Body of pancreas (tissue), 4 donors: ENCODE results near the gene PRODH2. TPM values are rescaled to one million over a fixed set of nuclear protein-coding genes. Genes with fewer than 3 reads are reported as not detected.

ENCODE experiments used
- ATAC-seq: fragments of 150-250 bp; one replicate; pipeline ENCODE4 v1.9.1; 2016
- DNase-seq, 4 donors: peaks; one replicate each; pipeline ENCODE4 v3.0.0-alpha.2; 2019
- H3K27ac ChIP-seq, 4 donors: fragments of 200-600 bp; sonication (generic); 1 replicate in 3 of 4; 2 replicates in 1 of 4; pipeline versions ENCODE4 v1.5.1 to v1.6.1; 2016 to 2019; ENCODE audit warnings: mild to moderate bottlenecking in 1 of 4, mixed read lengths in 1 of 4, moderate library complexity in 1 of 4
- H3K27me3 ChIP-seq, 2 donors: fragments of 200-600 bp; sonication (generic); one replicate each; pipeline ENCODE4 v1.6.0; 2016; ENCODE audit warnings: mild to moderate bottlenecking in 1 of 2
- H3K36me3 ChIP-seq, 2 donors: fragments of 200-600 bp; sonication (generic); replicated peaks in 1 of 2; 2 replicates each; pipeline ENCODE4 v1.5.1; 2016; ENCODE audit warnings: low read depth in 2 of 2; ENCODE audit not compliant: insufficient read depth in 1 of 2
- H3K4me1 ChIP-seq: fragments of 200-600 bp; sonication (generic); one replicate; pipeline ENCODE4 v1.6.0; 2016
- H3K4me3 ChIP-seq, 2 donors: fragments of 200-600 bp; sonication (generic); 1 replicate in 1 of 2; 2 replicates in 1 of 2; pipeline ENCODE4 v1.5.1; 2016 to 2019
- H3K9me3 ChIP-seq, 3 donors: fragments of 200-600 bp; sonication (generic); 1 replicate in 2 of 3; 2 replicates in 1 of 3; pipeline ENCODE4 v1.5.1; 2016
- CTCF ChIP-seq, 7 experiments: fragments of 450-650 bp in 4 of 7; fragments of 200-600 bp in 3 of 7; sonication (generic) in 3 of 7; IDR thresholded peaks; one replicate each; pipeline ENCODE4 v1.5.1; 2016 to 2019; ENCODE audit warnings: antibody characterized with exemption in 7 of 7
- POLR2A ChIP-seq, 3 donors: fragments of 450-650 bp; IDR thresholded peaks; one replicate each; pipeline ENCODE4 v1.6.1; 2016; ENCODE audit warnings: antibody characterized with exemption in 3 of 3, mild to moderate bottlenecking in 2 of 3
- WGBS, 2 donors: methylation state at CpG; one replicate each; pipeline ENCODE4 v1.1.5; 2017; 5-methylcytosine and 5-hydroxymethylcytosine counted together
- intact Hi-C: fragments of 100-400 bp; cut with DNase I; formaldehyde crosslinking; loops from one replicate; pipeline ENCODE4 v1.15.1; 2023
- total RNA-seq, 2 donors: library from RNA; depleted of rRNA; stranded (reverse); fragments of >200 nt; gene quantifications; one replicate each; pipeline ENCODE4 v1.1.0, GENCODE V29; 2016

PRODH2 gene, protein sequence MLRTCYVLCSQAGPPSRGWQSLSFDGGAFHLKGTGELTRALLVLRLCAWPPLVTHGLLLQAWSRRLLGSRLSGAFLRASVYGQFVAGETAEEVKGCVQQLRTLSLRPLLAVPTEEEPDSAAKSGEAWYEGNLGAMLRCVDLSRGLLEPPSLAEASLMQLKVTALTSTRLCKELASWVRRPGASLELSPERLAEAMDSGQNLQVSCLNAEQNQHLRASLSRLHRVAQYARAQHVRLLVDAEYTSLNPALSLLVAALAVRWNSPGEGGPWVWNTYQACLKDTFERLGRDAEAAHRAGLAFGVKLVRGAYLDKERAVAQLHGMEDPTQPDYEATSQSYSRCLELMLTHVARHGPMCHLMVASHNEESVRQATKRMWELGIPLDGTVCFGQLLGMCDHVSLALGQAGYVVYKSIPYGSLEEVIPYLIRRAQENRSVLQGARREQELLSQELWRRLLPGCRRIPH
- total RNA-seq = 1 to 10 TPM in 1 of 2 donors, under 1 TPM in 1; 0.99 to 3.9 TPM

- H3K4me1 ChIP-seq = peaks cover 8% of the 10 kb centered on the region
- 27 to 65% methylated on average over 4 to 26 of the region's 26 CpGs for WGBS, 2 donors
- no peaks in the 10 kb centered on the region for H3K36me3 ChIP-seq
- ATAC-seq (no peak), DNase-seq (no peak)
- H3K27ac ChIP-seq = no peak within 1 kb of the TSS
- intact Hi-C loops = no loop called here
- H3K9me3 ChIP-seq = no peaks in the 10 kb centered on the region
- TF ChIP-seq POLR2A (IDR thresholded peaks at IDR 0.05) (no peak), CTCF (IDR thresholded peaks at IDR 0.05) (no peak)
- no peak within 1 kb of the TSS for H3K4me3 ChIP-seq
- no peaks in the 10 kb centered on the region for H3K27me3 ChIP-seq
These were observed at the start of gene PRODH2 for GRCh38 chr19:35812220-35813042. Gene PRODH2, minus strand, starts transcription at chr19:35812845. Its CDS starts 40 bp downstream, at chr19:35812805.

DNA sequence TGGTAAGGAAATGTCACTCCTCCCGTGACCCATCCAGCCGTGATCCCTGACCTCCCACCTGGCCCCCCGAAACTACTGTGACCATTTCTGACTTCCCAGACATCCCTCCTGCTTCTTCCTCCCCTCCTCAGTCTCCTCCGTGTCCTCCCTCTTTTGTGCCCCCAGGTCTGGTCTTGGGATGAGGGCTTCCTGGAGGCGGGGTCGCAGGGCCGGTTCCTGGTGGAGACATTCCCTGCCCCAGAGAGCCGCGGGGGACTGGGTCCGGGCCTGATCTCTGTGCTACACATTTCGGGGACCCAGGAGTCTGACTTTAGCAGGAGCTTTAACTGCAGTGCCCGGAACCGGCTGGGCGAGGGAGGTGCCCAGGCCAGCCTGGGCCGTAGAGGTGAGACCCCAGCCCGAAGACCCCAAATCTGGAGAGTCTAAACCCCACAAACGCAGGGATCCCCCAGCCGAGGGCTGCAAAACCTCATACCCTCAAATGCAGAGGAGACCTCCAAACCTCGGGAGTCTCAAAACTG lies 49.1 kb upstream of the PRODH2 start:
- peaks cover 39% of the 10 kb centered on the region for H3K4me1 ChIP-seq
- H3K36me3 ChIP-seq = peaks cover 0 to 5% of the 10 kb centered on the region in 2 donors
- ATAC-seq = no peak
- 63 to 70% methylated on average over 13 to 19 of the region's 19 CpGs for WGBS, 2 donors
- TF ChIP-seq POLR2A (IDR thresholded peaks at IDR 0.05) (no peak), CTCF (IDR thresholded peaks at IDR 0.05) (no peak)
- intact Hi-C loops = no loop called here
- no peak overlapping the region for H3K4me3 ChIP-seq
- peak overlapping the region in 1 of 4 donors; percentile 34 for H3K27ac ChIP-seq
- no peaks in the 10 kb centered on the region for H3K9me3 ChIP-seq
- H3K27me3 ChIP-seq = no peaks in the 10 kb centered on the region
- no peak for DNase-seq

DNA sequence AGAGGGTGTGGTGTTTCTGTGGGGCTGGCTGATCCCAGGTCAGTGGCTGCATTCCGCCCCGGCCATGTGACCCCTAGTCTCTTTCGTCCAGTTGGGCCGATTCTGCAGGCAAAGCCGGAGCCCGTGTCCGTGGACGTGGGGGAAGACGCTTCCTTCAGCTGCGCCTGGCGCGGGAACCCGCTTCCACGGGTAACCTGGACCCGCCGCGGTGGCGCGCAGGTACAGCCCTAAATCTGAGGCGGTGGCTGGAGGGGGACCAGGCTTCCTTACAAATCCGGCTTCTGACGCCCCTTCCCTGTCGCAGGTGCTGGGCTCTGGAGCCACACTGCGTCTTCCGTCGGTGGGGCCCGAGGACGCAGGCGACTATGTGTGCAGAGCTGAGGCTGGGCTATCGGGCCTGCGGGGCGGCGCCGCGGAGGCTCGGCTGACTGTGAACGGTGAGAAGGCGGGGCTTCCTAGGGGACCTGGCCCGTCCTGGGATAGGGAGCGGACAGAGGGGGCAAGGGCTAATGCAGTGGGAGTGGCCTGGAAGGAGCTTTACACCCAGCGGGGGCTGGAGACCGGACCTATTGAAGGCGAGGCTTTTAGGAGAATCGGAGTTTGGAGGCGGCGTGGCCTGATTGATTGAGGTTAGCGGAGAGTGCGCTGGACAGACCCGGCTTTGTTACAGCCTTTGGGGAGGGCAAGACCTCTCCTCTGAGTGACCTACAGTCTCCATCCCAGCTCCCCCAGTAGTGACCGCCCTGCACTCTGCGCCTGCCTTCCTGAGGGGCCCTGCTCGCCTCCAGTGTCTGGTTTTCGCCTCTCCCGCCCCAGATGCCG lies 48.4 kb upstream of the PRODH2 start:
- Histone ChIP-seq H3K27ac (peak overlapping the region in 1 of 4 donors; percentile 89), H3K4me1 (peaks cover 45% of the 10 kb centered on the region), H3K27me3 (no peaks in the 10 kb centered on the region), H3K4me3 (no peak overlapping the region), H3K9me3 (no peaks in the 10 kb centered on the region), H3K36me3 (peaks cover 0 to 5% of the 10 kb centered on the region in 2 donors)
- no peak for ATAC-seq
- intact Hi-C loops = no loop called here
- no peak for TF ChIP-seq CTCF (IDR thresholded peaks at IDR 0.05)
- no peak for TF ChIP-seq POLR2A (IDR thresholded peaks at IDR 0.05)
- WGBS, 2 donors = 44 to 73% methylated on average over 35 to 44 of the region's 55 CpGs
- no peak for DNase-seq

DNA sequence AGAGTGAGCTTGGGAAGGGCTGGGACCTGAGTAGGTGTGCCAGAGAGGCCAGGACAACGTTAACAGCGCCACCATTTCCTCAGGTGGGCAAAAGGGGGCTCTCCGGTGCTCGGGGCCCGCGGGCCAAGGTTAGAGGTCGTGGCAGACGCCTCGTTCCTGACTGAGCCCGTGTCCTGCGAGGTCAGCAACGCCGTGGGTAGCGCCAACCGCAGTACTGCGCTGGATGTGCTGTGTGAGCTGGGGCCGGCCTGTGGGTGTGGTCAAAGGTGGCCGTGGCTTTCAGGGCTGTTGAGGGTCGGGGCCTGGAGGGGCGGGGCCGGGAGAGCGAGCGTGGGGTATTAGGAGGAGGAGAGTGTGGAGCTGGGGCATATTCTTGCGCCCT lies 47.8 kb upstream of the PRODH2 start:
- ATAC-seq (no peak), DNase-seq (peak in 1 of 4 donors; percentile 13)
- Histone ChIP-seq H3K4me3 (no peak overlapping the region), H3K36me3 (peaks cover 0 to 5% of the 10 kb centered on the region in 2 donors), H3K4me1 (peaks cover 51% of the 10 kb centered on the region), H3K27me3 (no peaks in the 10 kb centered on the region), H3K27ac (peak overlapping the region in 1 of 4 donors; percentile 89), H3K9me3 (no peaks in the 10 kb centered on the region)
- intact Hi-C loops = no loop called here
- WGBS, 2 donors = 37 to 66% methylated on average over 9 to 24 of the region's 24 CpGs
- TF ChIP-seq CTCF (IDR thresholded peaks at IDR 0.05) (no peak), POLR2A (IDR thresholded peaks at IDR 0.05) (no peak)
